GM23248 (cell line): ENCODE results near the gene NEDD4L. TPM values are rescaled to one million over a fixed set of nuclear protein-coding genes. Genes with fewer than 3 reads are reported as not detected.

Experiments
- DNase-seq: peaks from one replicate; pipeline ENCODE4 v3.0.0-alpha.2; 2015
- H2AFZ ChIP-seq: fragments of 200-600 bp; sonication (generic); 2 replicates; pipeline ENCODE4 v1.6.1; 2016; ENCODE audit warnings: antibody characterized with exemption
- H3F3A ChIP-seq: fragments of 200-600 bp; sonication (generic); 2 replicates; pipeline ENCODE4 v1.6.1; 2016; ENCODE audit warnings: mild to moderate bottlenecking, antibody characterized with exemption, mixed run types; ENCODE audit not compliant: insufficient read depth
- H3K27ac ChIP-seq: fragments of 200-600 bp; sonication (generic); 2 replicates; pipeline ENCODE4 v1.5.1; 2016; ENCODE audit warnings: mild to moderate bottlenecking
- H3K27me3 ChIP-seq: fragments of 200-600 bp; sonication (generic); replicated peaks from 2 replicates; pipeline ENCODE4 v1.6.1; 2016; ENCODE audit warnings: mild to moderate bottlenecking; ENCODE audit not compliant: insufficient read depth
- H3K36me3 ChIP-seq: fragments of 200-600 bp; sonication (generic); 2 replicates; pipeline ENCODE4 v1.6.1; 2016; ENCODE audit warnings: low read depth, mild to moderate bottlenecking
- H3K4me1 ChIP-seq: fragments of 200-600 bp; sonication (generic); 2 replicates; pipeline ENCODE4 v1.6.1; 2016; ENCODE audit warnings: mild to moderate bottlenecking; ENCODE audit not compliant: insufficient read depth
- H3K4me2 ChIP-seq: fragments of 200-600 bp; sonication (generic); one replicate; pipeline ENCODE4 v1.6.1; 2016; ENCODE audit warnings: mild to moderate bottlenecking; ENCODE audit not compliant: unreplicated experiment
- H3K4me3 ChIP-seq: fragments of 200-600 bp; sonication (generic); 2 replicates; pipeline ENCODE4 v1.5.1; 2016; ENCODE audit warnings: mild to moderate bottlenecking
- H3K79me2 ChIP-seq: fragments of 200-600 bp; sonication (generic); 2 replicates; pipeline ENCODE4 v1.6.1; 2016; ENCODE audit warnings: mild to moderate bottlenecking; ENCODE audit not compliant: insufficient read depth
- H3K9ac ChIP-seq: fragments of 200-600 bp; sonication (generic); 2 replicates; pipeline ENCODE4 v1.6.1; 2016; ENCODE audit warnings: mild to moderate bottlenecking
- H3K9me2 ChIP-seq: fragments of 200-600 bp; sonication (generic); 2 replicates; pipeline ENCODE4 v1.6.1; 2016; ENCODE audit warnings: mixed run types, mild to moderate bottlenecking, moderate library complexity; ENCODE audit not compliant: insufficient read depth
- H3K9me3 ChIP-seq: fragments of 200-600 bp; sonication (generic); one replicate; pipeline ENCODE4 v1.6.1; 2017; ENCODE audit warnings: low read depth
- H4K20me1 ChIP-seq: fragments of 200-600 bp; sonication (generic); 2 replicates; pipeline ENCODE4 v1.6.0; 2016; ENCODE audit not compliant: insufficient read depth
- EZH2 ChIP-seq: fragments of 200-600 bp; sonication (generic); IDR thresholded peaks from 2 replicates; pipeline ENCODE4 v1.6.1; 2018; ENCODE audit warnings: antibody characterized with exemption, mild to moderate bottlenecking; ENCODE audit not compliant: insufficient read depth, poor library complexity, severe bottlenecking
- EZH2phosphoT487 ChIP-seq: fragments of 200-600 bp; sonication (generic); IDR thresholded peaks from 2 replicates; pipeline ENCODE4 v1.6.1; 2018; ENCODE audit warnings: antibody characterized with exemption, moderate library complexity, mild to moderate bottlenecking, low read depth; ENCODE audit not compliant: insufficient read depth
- WGBS, 2 experiments: methylation state at CpG; one replicate each; pipeline ENCODE4 v1.1.6; 2015 to 2017; ENCODE audit warnings: low lambda C conversion rate in 2 of 2, low coverage in 1 of 2; ENCODE audit errors: missing lambda C conversion rate in 2 of 2; 5-methylcytosine and 5-hydroxymethylcytosine counted together
- in situ Hi-C: fragments of 300-500 bp; cut with MboI; formaldehyde crosslinking; loops from 2 replicates; pipeline ENCODE4 v1.15.0; 2020
- polyA plus RNA-seq: library from polyadenylated mRNA; unstranded; fragments of >200 nt; fragmentation: Nextera tagmentation; extraction: Ambion mirVana; gene quantifications from 2 replicates; pipeline ENCODE4 v1.2.1, GENCODE V29; 2016
- total RNA-seq: library from RNA; depleted of rRNA; stranded (reverse); fragments of >200 nt; shearing (Covaris generic); gene quantifications from 2 replicates; pipeline ENCODE4 v1.2.3, GENCODE V29; 2014

The NEDD4L gene
- total and polyA plus RNA-seq, 2 experiments from 2014 or later: 3.7 to 6.1 TPM

GRCh38 chr18:58311390-58311789 is 267.4 kb downstream of the NEDD4L start:
- H3K79me2 ChIP-seq: no peaks in the 10 kb centered on the region
- H3K9ac ChIP-seq: no peak overlapping the region
- H4K20me1 ChIP-seq: no peaks in the 10 kb centered on the region
- H3K4me3 ChIP-seq: no peak overlapping the region
- H3K36me3 ChIP-seq: no peaks in the 10 kb centered on the region
- peaks cover 9% of the 10 kb centered on the region for H3F3A ChIP-seq
- TF ChIP-seq EZH2 (no peak), EZH2phosphoT487 (no peak)
- no peak overlapping the region for H2AFZ ChIP-seq
- H3K27ac ChIP-seq: no peak overlapping the region
- no peak overlapping the region for H3K4me2 ChIP-seq
- H3K27me3 ChIP-seq: peaks cover 5% of the 10 kb centered on the region; the same call in 1 of the 2 replicates
- 77 to 86% methylated on average over 6 of the region's 6 CpGs for WGBS, 2 experiments
- in situ Hi-C loops: no loop called here
- H3K4me1 ChIP-seq: peaks cover 14% of the 10 kb centered on the region
- H3K9me2 ChIP-seq: no peaks in the 10 kb centered on the region
- no peaks in the 10 kb centered on the region for H3K9me3 ChIP-seq
- no peak for DNase-seq

GRCh38 chr18:58313491-58314032 is 269.5 kb downstream of the NEDD4L start:
- Histone ChIP-seq H3K4me2 (peak overlapping the region; percentile 57), H3K79me2 (no peaks in the 10 kb centered on the region), H3K4me3 (no peak overlapping the region), H2AFZ (no peak overlapping the region), H4K20me1 (no peaks in the 10 kb centered on the region), H3K27me3 (no peaks in the 10 kb centered on the region), H3K9me3 (no peaks in the 10 kb centered on the region), H3K9me2 (no peaks in the 10 kb centered on the region), H3K36me3 (no peaks in the 10 kb centered on the region), H3K4me1 (peaks cover 14% of the 10 kb centered on the region), H3K9ac (peak overlapping the region; percentile 54), H3F3A (peaks cover 9% of the 10 kb centered on the region), H3K27ac (peak overlapping the region; percentile 78)
- 68 to 76% methylated on average over 5 of the region's 5 CpGs for WGBS, 2 experiments
- TF ChIP-seq EZH2 (no peak), EZH2phosphoT487 (no peak)
- peak; percentile 32 for DNase-seq
- in situ Hi-C loops: no loop called here

GRCh38 chr18:58314284-58314683 is 270.3 kb downstream of the NEDD4L start:
- Histone ChIP-seq H3K79me2 (no peaks in the 10 kb centered on the region), H3K9ac (peak overlapping the region; percentile 54), H3K27ac (peak overlapping the region; percentile 78), H2AFZ (no peak overlapping the region), H3K4me3 (no peak overlapping the region), H3K9me3 (no peaks in the 10 kb centered on the region), H3F3A (peaks cover 9% of the 10 kb centered on the region), H3K27me3 (no peaks in the 10 kb centered on the region), H3K4me1 (peaks cover 14% of the 10 kb centered on the region), H3K4me2 (peak overlapping the region; percentile 57), H3K9me2 (no peaks in the 10 kb centered on the region), H4K20me1 (no peaks in the 10 kb centered on the region), H3K36me3 (no peaks in the 10 kb centered on the region)
- in situ Hi-C loops: no loop called here
- WGBS, 2 experiments: 2% methylated on average over 7 of the region's 7 CpGs
- TF ChIP-seq EZH2 (no peak), EZH2phosphoT487 (no peak)
- peak; percentile 97 for DNase-seq

GRCh38 chr18:58315041-58315440 is 271.0 kb downstream of the NEDD4L start:
- no peaks in the 10 kb centered on the region for H3K27me3 ChIP-seq
- no peaks in the 10 kb centered on the region for H3K36me3 ChIP-seq
- no peak for DNase-seq
- H3K9ac ChIP-seq: peak overlapping the region; percentile 41; the same call in 1 of the 2 replicates
- in situ Hi-C loops: no loop called here
- H2AFZ ChIP-seq: no peak overlapping the region
- peaks cover 14% of the 10 kb centered on the region for H3K4me1 ChIP-seq
- TF ChIP-seq EZH2 (no peak), EZH2phosphoT487 (no peak)
- peaks cover 9% of the 10 kb centered on the region for H3F3A ChIP-seq
- H3K79me2 ChIP-seq: no peaks in the 10 kb centered on the region
- 85 to 88% methylated on average over 8 of the region's 8 CpGs for WGBS, 2 experiments
- no peaks in the 10 kb centered on the region for H3K9me3 ChIP-seq
- H3K9me2 ChIP-seq: no peaks in the 10 kb centered on the region
- H3K4me2 ChIP-seq: no peak overlapping the region
- no peaks in the 10 kb centered on the region for H4K20me1 ChIP-seq
- H3K4me3 ChIP-seq: no peak overlapping the region
- peak overlapping the region; percentile 78; the same call in 1 of the 2 replicates for H3K27ac ChIP-seq
